ENCODE data around the gene FAM168A.

FAM168A gene

DNA sequence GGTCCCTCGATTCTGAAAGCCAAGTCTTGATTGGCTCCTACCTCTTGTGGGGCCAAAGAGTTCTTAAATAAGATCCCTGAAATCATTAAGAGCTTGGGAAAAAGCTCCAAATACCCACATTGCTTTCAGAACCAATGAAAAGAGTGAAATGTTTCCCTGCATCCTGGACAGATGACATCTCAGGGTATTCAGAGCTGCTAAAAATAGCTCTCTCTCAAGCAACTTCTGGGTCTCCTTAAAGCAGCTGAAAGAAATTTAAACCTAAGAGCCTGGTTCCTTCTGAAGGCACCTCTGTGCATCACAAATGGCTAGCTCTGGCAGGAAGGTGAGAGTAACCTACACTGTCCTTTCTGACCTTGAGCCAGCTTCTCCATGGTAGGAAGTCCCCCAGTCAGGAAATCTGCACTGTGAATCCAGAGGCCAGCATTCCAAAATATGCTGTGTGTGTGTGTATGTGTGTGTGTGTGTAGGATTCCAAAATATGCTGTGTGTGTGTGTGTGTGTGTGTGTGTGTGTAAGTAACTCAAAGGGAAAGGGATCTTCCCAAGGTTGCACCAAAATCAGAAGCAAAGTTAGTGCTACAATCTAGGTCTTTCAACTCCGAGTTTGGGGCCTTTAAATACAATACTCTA is 171.6 kb downstream of the FAM168A start:
- DNase-seq (ENCODE audit: low spot score): no peak

GRCh38 chr11:73425108-73425507 is 172.8 kb downstream of the FAM168A start:
- DNase-seq (ENCODE audit: low spot score): no peak

- no peak for DNase-seq (ENCODE audit: low spot score)
Observed at GRCh38 chr11:73423506-73423905, 174.4 kb downstream of the FAM168A start.

DNA sequence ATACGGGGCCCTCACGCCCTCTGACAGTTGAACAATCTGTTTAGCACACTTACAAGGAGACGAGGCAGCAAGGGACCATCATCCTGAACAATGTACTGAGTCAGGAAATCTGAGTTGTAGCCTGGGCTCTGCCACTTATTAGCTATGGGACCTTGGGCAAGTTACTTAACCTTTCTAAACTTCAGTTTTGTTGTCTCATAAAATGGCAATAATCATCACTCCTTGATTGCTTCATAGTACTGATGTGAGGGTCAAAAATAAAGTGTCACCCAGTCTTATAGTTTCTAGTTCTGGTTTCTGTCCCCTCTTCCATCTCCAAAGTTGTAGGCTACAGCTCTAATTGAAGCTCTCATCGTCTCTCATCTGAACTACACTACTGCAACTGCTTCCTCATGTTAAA is 175.0 kb downstream of the FAM168A start:
- DNase-seq (ENCODE audit: low spot score): no peak

- no peak for DNase-seq (ENCODE audit: low spot score)
Observed at GRCh38 chr11:73420136-73420535, 177.8 kb downstream of the FAM168A start.

DNA sequence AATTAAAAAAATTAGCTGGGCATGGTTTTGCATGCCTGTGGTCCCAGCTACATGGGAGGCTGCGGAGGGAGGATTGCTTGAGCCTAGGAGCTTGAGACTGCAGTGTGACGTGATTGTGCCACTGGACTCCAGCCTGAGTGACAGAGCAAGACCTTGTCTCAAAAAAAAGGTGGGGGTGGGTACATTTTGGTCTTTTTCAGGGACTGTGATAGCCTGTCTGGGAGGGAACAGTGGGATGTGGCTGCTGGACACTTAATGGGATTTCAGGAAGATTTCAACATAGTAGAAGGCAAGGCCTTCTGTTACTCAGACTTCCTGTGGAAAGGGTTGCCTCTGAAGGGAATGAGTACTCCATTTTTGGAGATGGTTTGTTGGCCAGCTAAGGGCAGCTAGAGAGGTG is 181.1 kb downstream of the FAM168A start:
- DNase-seq (ENCODE audit: low spot score): no peak

GRCh38 chr11:73415854-73416615 is 181.9 kb downstream of the FAM168A start:
- DNase-seq (ENCODE audit: low spot score): no peak

GRCh38 chr11:73414977-73415651 is 182.8 kb downstream of the FAM168A start:
- DNase-seq (ENCODE audit: low spot score): no peak

- DNase-seq (ENCODE audit: low spot score): no peak
Observed at GRCh38 chr11:73413256-73413655, 184.7 kb downstream of the FAM168A start.

DNA sequence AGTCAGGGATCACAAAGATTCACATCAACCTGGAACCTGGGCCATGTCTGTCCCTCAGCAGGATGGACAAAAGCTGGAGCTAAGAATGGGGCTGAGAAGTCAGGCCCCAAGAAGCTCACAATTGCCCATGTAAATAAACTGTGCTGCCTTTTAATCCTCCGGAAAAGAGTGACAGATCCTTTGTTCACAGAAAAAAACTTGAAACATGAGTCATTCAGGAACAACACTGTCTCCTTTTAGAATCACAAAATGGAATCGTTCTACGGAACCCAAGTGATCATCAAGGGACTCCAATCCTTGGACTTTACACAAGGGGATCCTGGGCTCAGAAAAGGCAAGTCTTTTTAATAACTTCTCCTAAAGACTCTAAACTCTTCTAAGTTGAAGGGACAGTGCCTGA is 185.6 kb downstream of the FAM168A start:
- no peak for DNase-seq (ENCODE audit: low spot score)

DNA sequence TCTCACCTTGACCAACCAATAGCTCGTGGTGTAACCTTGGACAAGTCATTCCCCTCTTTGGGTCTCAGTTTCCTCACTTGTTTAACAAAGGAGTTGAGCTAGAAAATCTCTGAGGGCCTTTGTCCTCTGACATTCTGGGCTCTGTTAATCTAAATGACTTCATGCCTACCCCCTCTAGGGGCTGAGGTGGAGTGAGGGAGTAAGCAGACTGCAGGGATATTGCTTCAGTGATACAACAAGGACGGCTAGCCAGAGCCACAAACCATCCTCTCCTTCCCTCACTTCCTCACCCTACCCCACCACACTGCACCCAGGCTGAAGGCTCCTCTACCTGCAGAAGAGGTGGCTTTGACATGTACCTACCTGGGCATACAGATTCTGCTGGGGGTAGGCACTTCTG is 186.9 kb downstream of the FAM168A start:
- no peak for DNase-seq (ENCODE audit: low spot score)

DNA sequence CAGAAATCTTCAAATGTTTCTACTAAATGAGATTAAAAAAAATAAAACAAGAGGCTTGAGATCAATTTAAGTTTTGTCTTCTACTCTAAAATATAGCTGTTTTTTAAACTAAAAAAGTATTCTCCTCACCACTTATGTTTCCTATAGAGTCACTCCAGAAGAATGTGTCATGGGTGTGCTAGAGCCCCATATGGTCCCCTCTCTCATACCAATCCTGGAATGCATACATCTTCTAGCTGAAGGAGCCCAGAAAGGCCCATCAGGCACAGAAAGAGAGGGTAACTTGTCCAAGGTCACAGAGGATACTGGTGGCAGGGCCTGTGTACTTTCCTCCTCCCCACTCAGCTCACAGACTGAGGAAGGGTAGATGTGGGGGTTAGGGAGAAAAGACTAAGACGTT is 187.3 kb downstream of the FAM168A start:
- DNase-seq (ENCODE audit: low spot score): no peak

DNA sequence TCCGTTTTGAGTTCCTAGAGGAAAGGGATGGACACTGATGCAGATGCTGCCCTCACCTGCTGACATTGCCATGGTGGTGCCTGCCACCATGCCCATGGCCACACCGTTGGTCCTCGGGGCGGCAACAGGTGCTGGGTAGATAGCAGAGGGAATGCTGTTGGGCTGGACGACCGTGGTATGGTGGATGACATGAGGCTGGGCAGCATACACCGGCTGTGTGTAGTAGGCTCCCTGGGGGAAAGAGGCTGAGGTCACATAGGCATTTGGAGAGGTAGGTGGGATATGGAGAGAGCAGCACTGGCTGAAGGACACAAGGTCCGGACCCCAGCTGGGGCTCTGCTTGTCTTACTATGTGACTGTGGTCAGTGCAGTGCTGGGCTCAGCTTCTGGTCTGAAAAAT is 188.5 kb downstream of the FAM168A start:
- no peak for DNase-seq (ENCODE audit: low spot score)

GRCh38 chr11:73406619-73407018 is 191.3 kb downstream of the FAM168A start:
- DNase-seq (ENCODE audit: low spot score): no peak

DNA sequence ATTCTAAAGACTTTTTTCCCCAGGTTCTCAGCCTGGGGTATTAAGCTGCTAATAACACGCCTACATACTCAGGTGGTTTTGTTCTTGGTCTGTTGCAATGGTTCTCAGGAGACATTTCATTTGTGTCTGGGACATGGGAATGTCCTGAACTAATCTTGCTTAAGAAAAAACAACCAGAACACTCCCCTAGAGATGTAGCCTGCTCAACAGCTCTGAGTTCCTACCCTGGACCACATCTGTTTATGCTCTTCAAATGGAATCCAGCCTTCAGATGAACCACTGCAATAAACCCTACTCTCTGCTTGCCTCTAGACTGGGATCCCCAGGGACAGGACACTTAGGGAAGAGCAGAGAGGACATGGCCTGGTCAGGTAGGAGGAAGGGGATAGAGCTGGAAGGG is 191.8 kb downstream of the FAM168A start:
- DNase-seq (ENCODE audit: low spot score): no peak

DNA sequence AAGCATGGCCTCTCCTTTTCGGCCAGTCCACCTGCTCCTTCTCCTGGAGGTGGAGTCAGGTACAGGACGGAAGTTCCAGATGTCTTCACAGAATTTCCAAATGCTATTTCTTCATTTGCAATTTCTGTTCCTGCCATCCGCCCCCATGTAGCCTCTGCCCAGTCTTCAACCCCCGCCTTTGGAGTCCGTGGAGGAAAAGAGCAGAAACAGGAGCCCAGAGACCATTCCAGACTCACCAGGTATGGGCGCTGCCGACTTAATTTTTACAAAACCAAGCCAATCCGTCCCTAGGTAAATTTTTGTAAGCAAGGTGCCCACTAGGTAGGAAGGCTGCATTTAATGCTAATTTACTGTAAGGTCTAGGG is 192.8 kb downstream of the FAM168A start:
- no peak for DNase-seq (ENCODE audit: low spot score)

DNA sequence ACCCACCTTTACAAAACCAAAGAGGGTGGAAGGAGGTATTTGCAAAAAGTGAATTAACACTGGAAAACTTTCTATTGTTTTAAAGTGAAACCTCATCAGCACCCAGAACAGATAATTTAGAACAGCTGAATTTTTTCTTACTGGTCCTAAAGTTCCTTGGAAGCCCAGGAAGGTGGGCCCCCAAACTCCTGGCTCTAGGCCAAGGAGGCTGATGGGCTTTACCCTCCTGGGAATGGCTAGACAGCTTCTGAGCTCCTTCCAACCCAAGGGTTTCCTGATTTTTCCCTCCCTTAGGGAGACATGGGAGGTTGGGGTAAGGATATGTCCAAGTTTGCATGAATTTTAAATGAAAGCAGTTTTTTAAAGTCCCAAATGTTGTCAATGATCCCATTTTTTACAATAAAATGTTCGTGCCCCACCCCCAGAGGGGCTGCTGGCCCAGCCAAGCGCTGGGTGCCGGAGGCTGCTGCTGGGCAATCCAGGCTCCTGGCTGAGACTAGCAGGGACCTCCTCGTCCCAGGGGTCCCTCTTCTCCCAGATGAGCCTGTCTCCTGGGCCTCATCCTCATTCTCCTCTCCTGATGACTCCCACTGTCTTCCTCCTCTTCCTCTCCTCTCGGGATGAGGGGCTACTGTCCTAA is 193.3 kb downstream of the FAM168A start:
- DNase-seq (ENCODE audit: low spot score): no peak

- no peak for DNase-seq (ENCODE audit: low spot score)
Observed at GRCh38 chr11:73404048-73404447, 193.9 kb downstream of the FAM168A start.

DNA sequence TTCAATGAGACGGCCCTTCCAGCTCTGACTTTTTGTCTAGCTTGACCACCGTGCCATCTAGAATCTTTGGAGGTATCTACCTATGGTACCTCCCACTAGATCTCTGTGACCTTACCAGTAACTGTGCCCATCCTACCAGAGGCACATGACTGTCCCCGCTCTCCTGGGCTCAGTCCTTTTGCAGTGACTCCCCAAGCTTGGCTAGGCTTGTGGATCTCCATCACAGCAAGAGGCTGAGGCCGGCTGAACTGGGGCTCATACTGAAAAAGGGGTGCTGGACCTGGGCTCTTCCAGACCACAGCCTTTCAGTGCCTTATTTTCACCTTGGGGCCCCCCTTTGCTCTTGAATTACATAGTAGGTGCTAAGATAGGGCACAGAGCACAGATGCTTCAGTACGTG is 194.4 kb downstream of the FAM168A start:
- DNase-seq (ENCODE audit: low spot score): no peak

- peak; percentile 77 for DNase-seq (ENCODE audit: low spot score)
Observed at GRCh38 chr11:73402834-73403185, 195.1 kb downstream of the FAM168A start.

DNA sequence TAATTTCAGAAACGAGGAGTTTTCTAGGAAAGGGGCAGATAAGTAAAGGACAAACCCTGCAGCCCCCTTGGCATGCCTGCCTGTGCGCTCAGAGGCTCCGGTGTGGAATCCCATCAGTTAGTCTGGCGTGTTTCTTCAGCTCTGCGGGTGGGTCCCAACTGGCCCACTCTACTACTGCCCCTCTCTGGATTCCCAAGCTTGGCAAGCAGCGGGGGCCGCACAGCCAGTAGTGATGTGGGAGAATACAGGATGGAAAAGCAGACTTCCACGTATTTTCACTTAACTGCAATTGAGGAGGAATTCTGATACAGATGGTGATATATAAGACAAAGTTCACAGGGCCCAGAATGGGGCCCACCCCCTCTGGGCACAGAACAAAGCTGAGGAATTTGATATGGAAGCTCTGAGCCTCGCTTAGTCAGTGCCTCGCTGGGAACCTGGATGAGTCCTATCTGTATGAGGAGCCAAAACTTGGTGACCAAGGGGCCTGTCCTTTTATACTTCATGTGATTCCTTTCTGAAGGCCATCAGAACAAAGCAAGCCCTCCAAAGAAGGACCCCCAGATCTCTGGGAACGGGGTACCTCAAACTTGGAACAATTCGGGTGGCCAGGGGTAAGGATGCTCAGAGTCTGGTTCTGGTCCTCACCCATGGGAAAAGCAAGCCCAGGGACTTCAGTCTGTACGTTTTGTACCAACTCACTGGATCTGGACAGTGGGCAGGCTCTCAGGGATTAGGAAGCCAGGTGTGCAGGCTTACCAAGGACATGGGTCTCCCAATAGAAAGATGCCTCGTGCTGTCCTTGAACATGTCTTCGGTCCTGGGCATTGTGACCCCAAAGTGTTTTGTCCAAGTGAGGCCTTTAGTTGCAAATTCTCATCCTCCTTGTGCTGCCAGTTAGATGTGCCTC is 195.7 kb downstream of the FAM168A start:
- no peak for DNase-seq (ENCODE audit: low spot score)

Data from NAMALWA (cell line).